Activated CD4-positive, alpha-beta T cell treated with anti-CD3 and anti-CD28 coated beads, Interleukin-2, amount 50 U/mL, for 24 hours (primary cell): ENCODE measurements around the gene MOGAT3.

Source experiments
- DNase-seq, 2 donors: peaks; one replicate each; pipeline ENCODE4 v3.0.0-alpha.2; 2020; ENCODE audit warnings: low read depth in 1 of 2, low spot score in 1 of 2

MOGAT3 gene

GRCh38 chr7:101200862-101201599, at the start of gene MOGAT3:
MOGAT3 (minus strand) TSS chr7:101201036; CDS start chr7:101200854, 182 bp downstream.
- DNase-seq, result no peak

- no peak for DNase-seq
Measured at GRCh38 chr7:101250324-101250723, 49.5 kb upstream of the MOGAT3 start.

- no peak for DNase-seq
Measured at GRCh38 chr7:101248276-101248675, 47.4 kb upstream of the MOGAT3 start.

GRCh38 chr7:101245147-101245668, 44.4 kb upstream of the MOGAT3 start:
- no peak for DNase-seq

GRCh38 chr7:101244375-101245146, 43.7 kb upstream of the MOGAT3 start, which contains the start of gene FIS1:
FIS1 (minus strand) TSS chr7:101245081; CDS start chr7:101245004, 77 bp downstream.
- DNase-seq, result peak; percentile 90 to 92

GRCh38 chr7:101243646-101244374, 43.0 kb upstream of the MOGAT3 start:
- DNase-seq, result no peak

- no peak for DNase-seq
Measured at GRCh38 chr7:101241443-101242349, 40.9 kb upstream of the MOGAT3 start.

- no peak for DNase-seq
Measured at GRCh38 chr7:101241015-101241363, 40.2 kb upstream of the MOGAT3 start.

GRCh38 chr7:101240226-101241014, 39.6 kb upstream of the MOGAT3 start:
- DNase-seq, result no peak

- no peak for DNase-seq
Measured at GRCh38 chr7:101239951-101240220, 39.0 kb upstream of the MOGAT3 start.

GRCh38 chr7:101239191-101239950, 38.5 kb upstream of the MOGAT3 start:
- no peak for DNase-seq

- no peak for DNase-seq
Measured at GRCh38 chr7:101238226-101239182, 37.7 kb upstream of the MOGAT3 start.

- DNase-seq, result no peak
Measured at GRCh38 chr7:101237206-101238067, 36.6 kb upstream of the MOGAT3 start, which contains the start of gene CLDN15. CLDN15 (minus strand) TSS chr7:101237802; CDS start chr7:101237581, 221 bp downstream.

- DNase-seq, result no peak
Measured at GRCh38 chr7:101236292-101236835, 35.5 kb upstream of the MOGAT3 start.

- DNase-seq, result no peak
Measured at GRCh38 chr7:101235522-101235921, 34.7 kb upstream of the MOGAT3 start.

GRCh38 chr7:101235050-101235449, 34.2 kb upstream of the MOGAT3 start:
- no peak for DNase-seq

GRCh38 chr7:101234636-101235035, 33.8 kb upstream of the MOGAT3 start:
- DNase-seq, result no peak
